ENCODE measurements around the gene ACAP3. TPM values are rescaled to one million over a fixed set of nuclear protein-coding genes. Genes with fewer than 3 reads are reported as not detected.

ACAP3 gene
- total RNA-seq, 4 donors from 2014 or later, result 98.8 to 189 (median 115) TPM

DNA sequence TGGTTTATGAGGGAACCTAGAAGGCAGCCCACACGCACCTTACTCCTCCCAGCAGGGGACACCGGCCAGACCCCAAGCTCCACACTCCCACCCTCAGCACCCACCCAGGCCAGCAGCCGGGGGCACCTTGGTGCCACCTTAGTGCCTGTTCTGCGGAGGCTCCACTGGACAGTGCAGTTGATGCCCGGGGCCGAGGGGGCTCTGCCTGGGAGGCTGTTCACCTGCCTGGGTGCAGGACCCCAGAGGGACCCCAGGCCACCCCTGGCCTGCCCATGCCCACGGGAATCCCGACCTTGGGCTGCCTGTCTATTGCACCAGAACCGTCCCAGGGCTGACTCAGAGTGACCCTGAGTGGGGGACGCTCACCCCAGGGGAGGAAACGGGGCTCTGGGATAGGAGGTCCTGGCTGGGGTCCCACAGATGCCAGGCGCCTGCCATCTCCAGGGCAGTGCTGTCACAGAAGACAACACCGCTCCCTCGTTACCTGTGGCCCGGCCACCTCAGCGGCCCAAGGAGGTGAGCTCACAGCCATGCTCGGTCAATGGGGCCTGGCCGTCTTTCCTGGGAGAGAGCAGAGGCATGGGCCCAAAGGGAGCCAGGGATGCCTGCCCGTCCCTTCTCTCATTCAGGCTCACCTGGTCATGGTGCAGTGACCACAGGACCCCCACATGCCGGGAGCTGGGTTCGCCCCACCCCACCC lies 26.8 kb downstream of the ACAP3 start:
- DNase-seq (ENCODE audit: low spot score in 2 of 2), result no peak
- TF ChIP-seq POLR2A (IDR thresholded peaks at IDR 0.05), result no peak
- TF ChIP-seq, protein P1, sequence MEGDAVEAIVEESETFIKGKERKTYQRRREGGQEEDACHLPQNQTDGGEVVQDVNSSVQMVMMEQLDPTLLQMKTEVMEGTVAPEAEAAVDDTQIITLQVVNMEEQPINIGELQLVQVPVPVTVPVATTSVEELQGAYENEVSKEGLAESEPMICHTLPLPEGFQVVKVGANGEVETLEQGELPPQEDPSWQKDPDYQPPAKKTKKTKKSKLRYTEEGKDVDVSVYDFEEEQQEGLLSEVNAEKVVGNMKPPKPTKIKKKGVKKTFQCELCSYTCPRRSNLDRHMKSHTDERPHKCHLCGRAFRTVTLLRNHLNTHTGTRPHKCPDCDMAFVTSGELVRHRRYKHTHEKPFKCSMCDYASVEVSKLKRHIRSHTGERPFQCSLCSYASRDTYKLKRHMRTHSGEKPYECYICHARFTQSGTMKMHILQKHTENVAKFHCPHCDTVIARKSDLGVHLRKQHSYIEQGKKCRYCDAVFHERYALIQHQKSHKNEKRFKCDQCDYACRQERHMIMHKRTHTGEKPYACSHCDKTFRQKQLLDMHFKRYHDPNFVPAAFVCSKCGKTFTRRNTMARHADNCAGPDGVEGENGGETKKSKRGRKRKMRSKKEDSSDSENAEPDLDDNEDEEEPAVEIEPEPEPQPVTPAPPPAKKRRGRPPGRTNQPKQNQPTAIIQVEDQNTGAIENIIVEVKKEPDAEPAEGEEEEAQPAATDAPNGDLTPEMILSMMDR (IDR thresholded peaks at IDR 0.05), result no peak
- WGBS, 2 donors, result 85 to 87% methylated on average over 9 to 20 of the region's 21 CpGs
- no peak overlapping the region for H3K4me3 ChIP-seq (ENCODE audit: low read depth, poor library complexity, severe bottlenecking)
- intact Hi-C loops (cut with DNase I; ENCODE audit: low total_unique reads), result no loop called here

DNA sequence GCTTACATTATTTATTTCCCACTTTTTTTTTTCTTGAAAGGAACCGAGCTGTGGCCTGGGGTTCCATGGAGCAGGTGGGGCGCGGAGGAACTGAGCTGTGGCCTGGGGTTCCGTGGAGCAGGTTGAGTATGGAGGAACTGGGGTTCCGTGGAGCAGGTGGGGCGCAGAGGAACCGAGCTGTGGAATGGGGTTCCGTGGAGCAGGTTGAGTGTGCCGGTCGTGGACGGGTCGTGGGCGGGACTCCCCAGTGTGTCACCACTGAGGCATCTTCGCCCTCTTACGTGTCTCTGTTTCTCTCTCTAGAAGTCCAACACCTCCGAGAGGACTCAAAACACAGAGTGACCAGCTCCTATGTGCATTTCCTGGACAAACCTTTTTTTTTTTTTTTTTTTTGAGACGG lies 28.7 kb downstream of the ACAP3 start:
- no peak for TF ChIP-seq POLR2A (IDR thresholded peaks at IDR 0.05)
- TF ChIP-seq, protein P1 (IDR thresholded peaks at IDR 0.05), result no peak
- DNase-seq (ENCODE audit: low spot score in 2 of 2), result no peak
- WGBS, 2 donors, result 86 to 91% methylated on average over 17 of the region's 17 CpGs
- H3K4me3 ChIP-seq (ENCODE audit: low read depth, poor library complexity, severe bottlenecking), result no peak overlapping the region
- intact Hi-C loops (cut with DNase I; ENCODE audit: low total_unique reads), result no loop called here

DNA sequence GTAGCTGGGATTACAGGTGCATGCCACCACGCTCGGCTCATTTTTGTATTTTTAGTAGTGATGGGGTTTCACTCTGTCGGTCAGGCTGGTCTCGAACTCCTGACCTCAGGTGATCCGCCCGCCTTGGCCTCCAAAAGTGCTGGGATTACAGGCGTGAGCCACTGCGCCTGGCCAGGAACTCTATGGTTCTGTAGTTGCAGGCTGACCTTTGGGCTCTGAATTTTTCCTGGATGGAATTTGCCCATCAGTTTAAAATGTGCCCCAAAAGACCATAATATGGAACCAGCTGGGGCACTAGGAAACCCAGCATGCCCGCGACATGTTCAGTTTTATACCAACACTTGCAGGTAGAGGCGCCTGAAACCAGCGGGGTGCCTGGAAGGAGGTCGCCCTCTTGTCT lies 29.1 kb downstream of the ACAP3 start:
- intact Hi-C loops (cut with DNase I; ENCODE audit: low total_unique reads), result no loop called here
- no peak overlapping the region for H3K4me3 ChIP-seq (ENCODE audit: low read depth, poor library complexity, severe bottlenecking)
- 95% methylated on average over 13 of the region's 13 CpGs for WGBS, 2 donors
- DNase-seq (ENCODE audit: low spot score in 2 of 2), result no peak
- TF ChIP-seq, protein P1 (IDR thresholded peaks at IDR 0.05), result no peak
- TF ChIP-seq POLR2A (IDR thresholded peaks at IDR 0.05), result no peak

DNA sequence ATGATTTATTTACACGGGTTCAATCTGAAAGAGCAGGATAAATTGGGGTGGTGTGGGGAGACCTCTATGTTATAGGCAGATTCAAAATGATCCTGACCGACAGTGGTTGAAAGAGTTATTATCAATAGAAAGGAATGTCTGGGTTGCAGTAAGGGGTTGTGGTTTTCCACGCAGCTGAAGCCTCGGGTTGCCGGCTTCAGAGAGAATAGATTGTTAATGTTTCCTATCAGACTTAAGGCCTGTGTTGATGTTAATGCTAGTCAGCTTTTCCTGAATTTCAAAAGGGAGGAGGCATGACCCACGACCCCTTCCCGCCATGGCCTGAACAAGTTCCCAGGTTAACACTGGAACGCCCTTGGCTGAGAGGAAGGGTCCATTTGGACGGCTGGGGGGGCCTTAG lies 31.9 kb downstream of the ACAP3 start:
- DNase-seq (ENCODE audit: low spot score in 2 of 2), result no peak
- intact Hi-C loops (cut with DNase I; ENCODE audit: low total_unique reads), result no loop called here
- H3K4me3 ChIP-seq (ENCODE audit: low read depth, poor library complexity, severe bottlenecking), result no peak overlapping the region
- WGBS, 2 donors, result 73 to 78% methylated on average over 9 of the region's 9 CpGs
- no peak for TF ChIP-seq POLR2A (IDR thresholded peaks at IDR 0.05)
- TF ChIP-seq, protein P1 (IDR thresholded peaks at IDR 0.05), result no peak

DNA sequence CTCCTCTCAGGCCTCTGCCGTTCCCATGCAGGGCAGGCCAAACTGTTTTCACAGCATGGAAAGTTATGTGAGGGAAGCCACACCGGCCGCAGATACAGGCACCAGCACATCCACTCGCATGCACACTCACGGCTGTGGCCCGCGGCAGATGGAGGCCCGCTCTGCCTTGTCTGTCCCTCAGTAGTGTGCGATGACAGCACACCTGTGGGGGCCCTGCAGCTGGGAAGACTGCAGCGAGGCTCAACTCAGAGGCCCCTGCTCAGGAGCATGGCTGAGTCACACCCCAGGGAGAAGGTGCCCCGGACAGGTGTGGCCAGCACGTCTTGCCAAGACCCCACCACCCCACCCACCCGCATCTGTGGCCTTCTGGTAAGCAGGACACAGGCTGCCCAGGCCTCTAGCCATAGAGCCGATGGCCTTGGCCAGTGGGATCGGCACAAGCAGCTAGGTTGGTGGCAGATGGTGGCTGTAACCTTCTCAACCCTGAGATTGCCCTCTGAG lies 32.7 kb downstream of the ACAP3 start:
- H3K4me3 ChIP-seq (ENCODE audit: low read depth, poor library complexity, severe bottlenecking), result no peak overlapping the region
- intact Hi-C loops (cut with DNase I; ENCODE audit: low total_unique reads), result no loop called here
- DNase-seq (ENCODE audit: low spot score in 2 of 2), result no peak
- TF ChIP-seq POLR2A (IDR thresholded peaks at IDR 0.05), result no peak
- 46 to 83% methylated on average over 7 to 14 of the region's 15 CpGs for WGBS, 2 donors

DNA sequence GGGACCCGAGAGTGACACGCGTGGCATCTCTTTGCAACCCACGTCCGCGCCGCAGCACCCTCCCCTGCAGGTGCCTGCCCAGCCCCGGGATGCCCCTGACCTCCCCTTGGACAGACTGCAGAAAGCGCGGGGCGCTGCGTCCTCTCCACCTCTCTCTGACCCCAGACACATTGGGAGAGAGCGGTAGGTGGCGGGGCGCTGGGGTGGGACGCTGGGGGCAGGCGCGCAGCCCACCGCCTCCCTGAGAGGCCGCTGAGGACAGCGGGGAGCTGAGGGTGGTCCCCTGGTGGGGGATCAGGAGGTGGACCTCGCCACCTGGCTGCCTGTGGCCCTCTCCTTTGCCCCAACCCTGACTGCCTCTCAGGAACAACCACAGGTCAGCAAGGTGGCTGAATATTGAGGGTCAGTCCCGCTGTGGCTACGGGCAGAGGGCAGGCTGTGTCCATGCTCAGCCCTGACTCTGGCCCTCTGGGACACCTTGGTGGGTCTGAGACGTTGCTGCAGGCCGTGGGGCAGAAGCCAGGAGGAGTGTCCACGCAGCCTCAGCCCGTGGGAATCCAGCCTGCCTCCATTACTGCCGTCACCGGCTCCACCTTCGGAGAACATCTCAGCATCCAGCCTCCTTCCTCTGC lies 33.3 kb downstream of the ACAP3 start:
- DNase-seq (ENCODE audit: low spot score in 2 of 2), result no peak
- 17 to 28% methylated on average over 11 to 22 of the region's 31 CpGs for WGBS, 2 donors
- no peak for TF ChIP-seq POLR2A (IDR thresholded peaks at IDR 0.05)
- TF ChIP-seq, protein P1 (IDR thresholded peaks at IDR 0.05), result no peak
- H3K4me3 ChIP-seq (ENCODE audit: low read depth, poor library complexity, severe bottlenecking), result peak overlapping the region; percentile 64
- intact Hi-C loops (cut with DNase I; ENCODE audit: low total_unique reads), result no loop called here

Data from lower leg skin (tissue), 4 donors.